Cerebellar cortex (tissue), 1 donor: ENCODE measurements around the gene ZNF267.
"Not testable (repeated sequence)": the region's sequence is repeated elsewhere in the genome, so short reads cannot be mapped to it uniquely, and the experiment has no call there.

Experiments
- DNase-seq: peaks from one replicate; pipeline ENCODE4 v3.0.0-alpha.2; 2015; ENCODE audit warnings: low spot score

Gene ZNF267

GRCh38 chr16:31873556-31874365, at the start of gene ZNF267:
Gene ZNF267 (plus strand): TSS chr16:31873807. CDS start chr16:31873967, 160 bp downstream.
- DNase-seq, result peak; percentile 95

DNA sequence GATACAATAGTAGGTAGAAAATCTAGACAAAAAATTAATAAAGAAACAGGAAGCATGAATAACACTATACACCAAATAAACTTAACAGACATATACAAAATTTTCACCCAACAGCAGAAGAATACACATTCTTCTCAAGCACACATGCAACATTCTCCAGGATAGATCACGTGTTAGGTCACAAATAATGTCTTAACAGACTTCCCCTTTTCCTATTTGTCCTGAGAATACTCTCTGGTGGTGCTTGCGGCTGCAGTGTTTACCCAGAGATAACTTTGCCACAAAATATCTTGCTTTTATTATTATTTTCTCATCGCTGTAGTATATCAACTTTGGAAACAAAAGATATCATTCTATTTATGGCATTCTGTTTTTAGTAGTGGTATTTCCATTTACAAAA, 40.6 kb upstream of the ZNF267 start:
- DNase-seq, result no peak

DNA sequence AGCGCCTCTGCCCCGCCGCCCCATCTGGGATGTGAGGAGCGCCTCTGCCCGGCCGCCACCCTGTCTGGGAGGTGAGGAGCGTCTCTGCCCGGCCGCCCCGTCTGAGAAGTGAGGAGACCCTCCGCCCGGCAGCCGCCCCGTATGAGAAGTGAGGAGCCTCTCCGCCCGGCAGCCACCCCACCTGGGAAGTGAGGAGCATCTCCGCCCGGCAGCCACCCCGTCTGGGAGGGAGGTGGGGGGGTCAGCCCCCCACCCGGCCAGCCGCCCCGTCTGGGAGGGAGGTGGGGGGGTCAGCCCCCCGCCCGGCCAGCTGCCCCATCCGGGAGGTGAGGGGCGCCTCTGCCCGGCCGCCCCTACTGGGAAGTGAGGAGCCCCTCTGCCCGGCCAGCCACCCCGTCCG, 37.2 kb upstream of the ZNF267 start:
- DNase-seq, result not testable (repeated sequence)

DNA sequence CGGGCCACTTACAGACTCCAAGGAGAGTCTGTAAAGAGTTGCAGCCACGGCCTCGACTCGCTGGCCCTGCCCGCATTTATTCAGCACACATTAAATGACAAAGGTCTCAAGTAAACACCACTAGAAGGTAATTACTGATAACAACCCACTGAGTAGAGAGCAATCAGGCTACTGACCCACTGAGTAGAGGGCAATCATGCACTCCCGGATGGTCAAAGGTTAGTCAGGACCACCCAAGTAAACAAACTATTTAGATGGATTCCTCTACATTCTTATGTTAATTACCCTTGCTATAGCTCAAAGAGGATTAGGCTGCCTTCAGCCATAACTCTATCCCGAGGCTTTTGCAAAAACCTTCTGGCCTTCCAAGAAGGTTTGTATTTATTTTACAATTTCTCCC, 30.7 kb upstream of the ZNF267 start:
- no peak for DNase-seq

DNA sequence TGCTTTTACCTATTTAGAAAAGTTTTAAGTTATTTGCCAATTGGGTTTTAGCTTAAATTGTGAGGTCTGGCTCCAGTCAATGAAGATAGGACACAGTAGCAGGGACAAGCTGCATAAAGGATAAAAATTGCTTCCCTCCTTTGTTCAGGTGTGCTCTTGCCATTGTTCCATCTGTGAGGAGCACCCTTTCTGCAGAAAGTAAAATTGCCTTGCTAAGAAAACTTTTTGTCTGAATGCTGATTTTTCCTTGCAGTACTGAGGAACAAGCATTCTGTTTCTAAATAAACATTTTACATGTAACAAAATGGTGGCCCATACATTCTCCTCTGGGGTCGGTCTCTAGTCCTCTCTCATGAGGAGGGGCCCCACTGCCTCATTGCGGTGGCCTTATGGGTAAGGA, 25.0 kb upstream of the ZNF267 start:
- not testable (repeated sequence) for DNase-seq

- no peak for DNase-seq
These were observed 20.3 kb upstream of the ZNF267 start for GRCh38 chr16:31853291-31853690.

DNA sequence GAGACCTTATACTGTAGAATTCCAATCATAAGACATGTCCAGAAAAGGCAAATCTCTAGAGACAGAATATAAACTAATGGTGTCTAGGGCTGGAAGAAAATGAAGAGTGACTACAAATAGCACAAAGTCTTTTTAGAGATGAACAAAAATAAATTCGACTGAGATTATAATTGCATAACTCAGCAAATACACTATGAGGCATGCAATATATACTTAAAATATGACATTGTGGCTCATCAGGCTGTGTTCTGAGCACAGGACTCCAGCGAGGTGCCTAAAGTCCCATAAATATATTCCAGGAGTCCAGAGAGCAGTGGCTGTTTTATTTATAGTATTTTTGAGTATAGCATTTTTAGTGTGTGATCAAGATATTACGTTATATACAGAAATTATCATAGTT, 13.1 kb upstream of the ZNF267 start:
- DNase-seq, result no peak

- DNase-seq, result no peak
These were observed 12.2 kb upstream of the ZNF267 start for GRCh38 chr16:31861455-31861854.

DNA sequence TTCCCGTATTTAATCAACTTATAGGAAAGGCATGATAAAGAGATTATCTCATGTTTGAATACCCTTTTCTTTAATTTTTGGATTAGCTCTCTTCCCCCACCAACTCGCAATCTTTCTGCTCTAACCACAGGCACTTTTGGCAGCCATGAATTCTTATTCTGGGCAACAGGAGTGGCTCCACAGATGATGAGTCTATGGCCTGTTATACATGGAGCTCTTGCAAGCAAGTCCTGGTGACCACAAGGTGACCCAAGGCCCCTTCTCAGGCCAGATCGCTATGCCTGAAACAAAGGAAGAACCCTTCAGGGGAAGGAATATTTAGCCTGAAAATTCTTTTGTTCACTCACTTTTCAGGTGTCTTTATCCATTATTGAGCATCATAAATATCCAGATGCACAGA, 10.8 kb upstream of the ZNF267 start:
- DNase-seq, result no peak

DNA sequence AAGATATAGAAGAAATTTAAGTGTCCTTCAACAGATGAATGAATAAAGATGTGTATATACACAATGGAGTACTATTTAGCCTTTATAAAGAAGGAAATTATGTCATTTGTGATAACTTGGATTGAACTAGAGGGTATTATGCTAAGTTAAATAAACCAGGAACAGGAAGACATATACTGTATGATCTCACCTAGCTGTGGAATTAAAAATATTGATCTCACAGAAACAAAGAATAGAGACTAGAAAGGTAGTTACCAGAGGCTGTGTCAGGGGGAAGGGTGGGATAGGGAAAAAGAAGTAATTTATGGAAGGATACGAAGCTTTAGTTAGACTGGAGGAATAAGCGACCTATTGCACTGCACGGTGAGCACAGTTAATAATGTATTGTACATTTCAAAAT, 5.4 kb upstream of the ZNF267 start:
- DNase-seq, result no peak

- DNase-seq, result peak; percentile 83
These were observed 4.9 kb upstream of the ZNF267 start for GRCh38 chr16:31868691-31869167.

DNA sequence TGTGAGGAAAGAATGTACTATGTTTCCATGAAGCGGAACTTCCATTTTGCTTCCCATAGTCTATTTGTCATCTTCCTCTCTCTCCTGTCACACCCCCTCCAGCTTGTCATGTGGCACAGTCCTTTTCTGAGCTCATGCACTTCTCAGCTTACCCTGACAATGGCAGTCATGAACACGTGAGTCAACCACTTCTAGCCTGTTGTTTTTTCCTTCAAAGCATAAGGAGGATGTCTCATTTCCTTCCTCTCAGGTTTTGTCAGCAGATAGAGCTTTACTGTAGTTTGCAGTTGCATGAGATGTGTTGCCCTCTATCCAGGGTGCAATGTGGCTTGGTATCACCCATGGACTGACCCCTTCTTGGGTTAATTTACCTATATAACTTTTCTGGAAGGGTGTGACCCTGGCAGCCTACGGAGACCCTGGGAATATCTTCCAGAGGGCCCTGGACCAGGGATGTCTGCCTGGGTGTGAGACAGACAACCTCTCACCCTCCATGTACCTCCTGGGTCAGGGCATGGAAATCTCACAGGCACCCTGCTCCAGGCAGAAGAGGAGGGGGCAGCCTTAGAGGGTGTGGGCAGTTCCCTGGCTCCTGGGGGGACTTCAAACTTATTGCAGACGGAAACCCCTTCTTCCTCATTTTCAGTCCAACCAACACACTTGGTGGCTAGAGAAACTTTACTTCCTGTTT, 4.0 kb upstream of the ZNF267 start:
- DNase-seq, result no peak

DNA sequence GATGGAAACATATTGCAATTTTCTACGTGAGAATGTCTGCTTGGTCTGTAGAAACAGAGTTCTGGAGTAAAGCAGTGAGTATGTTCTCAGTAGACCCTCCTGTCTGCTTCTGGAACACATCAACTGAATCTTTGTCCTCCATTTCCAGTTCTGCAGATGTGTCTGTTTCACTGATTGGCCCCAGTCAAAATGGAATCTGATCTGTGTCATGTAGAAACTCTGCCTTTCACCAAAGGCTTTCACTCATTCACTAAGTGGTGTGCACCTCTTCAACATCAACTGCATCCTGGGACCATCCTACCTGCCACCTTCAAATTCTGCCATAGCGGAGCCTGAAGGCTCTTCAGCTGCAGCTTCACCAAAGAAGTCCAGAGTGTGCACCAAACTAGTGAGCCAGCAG, 2.8 kb upstream of the ZNF267 start:
- no peak for DNase-seq

DNA sequence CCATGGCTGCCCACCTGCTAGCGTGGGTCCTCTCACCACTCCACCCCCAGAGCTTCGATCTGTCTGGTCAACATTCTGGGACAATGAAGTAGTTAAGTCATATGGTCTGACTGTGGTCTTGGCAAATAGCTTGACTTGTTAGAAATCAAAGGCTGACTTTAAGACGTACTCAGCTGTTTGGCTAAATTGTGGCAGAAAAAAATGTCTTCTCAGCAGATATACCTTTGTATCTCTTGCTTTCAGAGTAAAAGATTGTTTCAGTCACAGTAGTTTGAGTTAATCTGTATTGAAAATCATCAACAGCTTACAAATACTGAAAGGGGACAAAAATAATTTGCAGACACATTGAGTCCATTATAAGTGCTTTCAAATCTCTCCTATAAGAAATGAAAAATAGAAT, 2.1 kb upstream of the ZNF267 start:
- no peak for DNase-seq

DNA sequence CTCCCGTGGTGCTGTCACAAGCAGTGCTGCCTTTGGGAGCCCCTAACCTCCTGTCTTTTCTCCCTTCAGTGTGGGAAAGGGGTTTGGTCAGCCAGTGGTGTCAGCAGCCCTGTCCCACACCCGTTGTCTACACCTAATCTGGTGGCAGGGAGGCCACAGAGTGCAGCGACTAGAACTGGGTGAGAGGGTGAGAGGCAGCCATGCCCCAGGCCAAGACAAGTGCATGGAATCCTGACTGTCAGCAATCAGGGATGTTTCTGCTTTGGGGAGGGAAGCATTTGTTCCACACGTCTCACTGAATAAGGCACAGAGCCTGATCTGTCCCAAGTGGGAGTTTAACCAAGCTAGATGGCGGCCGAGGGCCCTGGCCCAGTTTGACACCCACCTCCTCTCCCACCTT, 1.4 kb upstream of the ZNF267 start:
- no peak for DNase-seq

DNA sequence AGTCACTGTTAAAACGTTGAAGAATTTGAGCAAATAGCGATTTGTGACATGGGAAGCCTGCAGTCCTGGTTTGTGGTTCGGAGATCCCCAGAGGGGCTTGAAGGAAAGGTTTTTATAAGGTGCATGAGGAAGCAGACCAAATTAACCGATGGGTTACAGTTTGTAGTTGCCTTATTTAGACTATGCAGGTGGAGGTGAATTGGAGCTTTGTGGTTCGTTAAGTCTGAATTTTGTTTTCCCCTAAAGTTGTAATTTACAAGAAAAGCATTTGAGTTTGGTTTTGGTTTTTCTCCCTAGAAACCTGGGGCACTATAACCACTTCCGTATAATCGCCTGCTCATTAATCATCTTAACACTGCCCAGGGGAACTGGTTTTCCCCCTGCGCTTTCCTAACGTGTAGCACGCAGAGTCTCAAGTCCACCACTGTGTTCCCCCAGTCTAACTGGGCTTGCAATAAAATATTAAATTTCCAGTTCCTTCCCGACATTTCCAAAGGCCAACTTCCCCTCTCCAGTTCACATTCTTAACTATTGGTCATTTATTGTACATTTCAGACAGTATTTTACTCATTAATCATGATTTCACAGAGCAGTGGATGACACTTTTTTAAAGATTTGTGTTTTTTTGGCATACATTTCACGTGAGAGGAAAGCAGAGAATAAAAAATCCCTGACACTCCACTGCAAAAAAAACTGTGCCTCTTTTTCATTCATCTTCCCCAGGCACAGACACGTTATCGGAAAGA, 932 bp downstream of the ZNF267 start:
- peak; percentile 23 for DNase-seq

DNA sequence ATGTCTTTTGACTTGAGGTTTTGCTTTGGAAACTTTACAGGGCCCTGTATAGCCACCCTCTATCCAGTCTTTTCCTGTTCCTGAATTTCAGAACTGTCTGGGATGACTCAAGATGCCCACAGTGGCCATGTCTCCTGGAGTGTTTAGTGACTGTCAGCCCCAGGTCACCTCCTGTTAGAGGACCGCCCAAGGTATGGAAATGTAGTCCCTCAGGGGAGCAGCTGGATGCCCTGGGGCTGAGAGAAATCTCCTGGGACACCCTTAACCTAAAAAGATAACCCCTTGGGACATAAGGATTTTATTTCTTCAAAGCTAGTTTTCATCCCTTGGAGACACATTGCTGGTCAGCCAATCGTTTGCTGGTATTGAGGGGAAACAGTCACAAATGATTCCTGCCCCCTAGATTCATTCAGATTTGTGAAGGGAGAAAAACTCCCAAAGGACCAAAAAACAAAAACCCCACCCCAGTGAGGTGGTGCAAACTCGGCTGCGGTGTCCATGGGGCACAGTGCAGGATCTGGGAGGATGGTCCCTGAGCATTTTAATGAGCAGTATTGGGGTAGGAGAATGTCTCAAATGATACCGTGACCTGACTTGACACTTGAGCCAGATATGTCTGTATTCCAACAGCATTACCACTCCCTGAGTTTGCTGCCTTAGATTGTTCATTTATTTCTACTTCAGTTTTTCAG, 1.7 kb downstream of the ZNF267 start:
- no peak for DNase-seq

GRCh38 chr16:31875928-31876547, 2.4 kb downstream of the ZNF267 start:
- no peak for DNase-seq

- no peak for DNase-seq
These were observed 3.6 kb downstream of the ZNF267 start for GRCh38 chr16:31876951-31877828.

DNA sequence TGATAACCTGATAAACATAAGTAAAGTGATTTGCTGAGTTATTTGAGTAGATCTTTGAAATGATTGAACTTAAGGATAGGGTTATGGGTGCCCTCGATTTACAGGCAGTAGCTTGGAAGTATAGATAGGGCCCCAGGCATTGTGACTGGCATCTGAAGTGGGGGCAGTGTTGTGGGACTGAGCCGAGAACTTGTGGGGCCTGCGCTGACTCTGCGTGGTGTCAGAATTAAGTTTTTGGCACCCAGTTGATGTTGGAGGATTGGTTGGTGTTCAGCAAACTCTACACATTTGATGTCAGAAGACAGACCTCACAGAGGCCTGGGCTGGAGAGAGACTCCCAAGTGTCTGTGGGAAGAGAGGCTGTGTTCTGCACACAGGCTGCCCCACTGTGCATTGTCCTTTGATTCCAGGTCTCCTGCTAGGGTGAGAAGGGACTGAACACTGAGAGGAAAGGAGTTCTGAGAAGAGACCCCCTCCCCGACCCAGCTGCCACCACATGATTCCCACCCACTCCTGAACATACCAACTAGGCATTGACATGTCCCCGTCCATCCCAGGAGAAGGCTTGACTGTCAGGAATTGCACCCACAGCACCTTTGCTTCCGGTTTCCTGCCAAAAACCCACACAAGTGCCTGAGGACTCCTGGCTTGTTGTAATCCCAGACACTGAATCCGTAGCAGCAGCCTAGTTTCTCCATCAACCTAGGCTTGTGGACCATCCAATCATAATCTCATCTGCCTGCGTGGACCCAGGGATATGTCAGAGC, 4.5 kb downstream of the ZNF267 start:
- DNase-seq, result no peak
